Neural cell (in vitro differentiated cells): ENCODE results near the gene MSX2. TPM values are rescaled to one million over a fixed set of nuclear protein-coding genes. Genes with fewer than 3 reads are reported as not detected.
A peak's percentile ranks its signal among the peaks of the same experiment; 100 is the strongest.

Experiments used
- H2AFZ ChIP-seq: fragments of 200-600, 300-800 bp; sonication (generic), shearing (Covaris generic); 2 replicates; pipeline ENCODE4 v1.6.0; 2014; ENCODE audit warnings: low read depth, mild to moderate bottlenecking, antibody characterized with exemption, low read length, moderate library complexity
- H3F3A ChIP-seq: fragments of 200-600 bp; shearing (Covaris generic); 2 replicates; pipeline ENCODE4 v1.6.1; 2016; ENCODE audit warnings: mild to moderate bottlenecking, moderate library complexity, mixed read lengths, antibody characterized with exemption, low read length; ENCODE audit not compliant: insufficient read depth, poor library complexity, severe bottlenecking
- H3K27ac ChIP-seq: fragments of 200-600, 300-800 bp; sonication (generic), shearing (Covaris generic); 2 replicates; pipeline ENCODE4 v1.5.1; 2014; ENCODE audit warnings: mild to moderate bottlenecking, low read length, moderate library complexity
- H3K27me3 ChIP-seq: fragments of 300-800, 200-600 bp; sonication (generic), shearing (Covaris generic); 2 replicates; pipeline ENCODE4 v1.6.0; 2014; ENCODE audit warnings: mild to moderate bottlenecking, low read depth, low read length, moderate library complexity; ENCODE audit not compliant: insufficient read depth
- H3K36me3 ChIP-seq: fragments of 300-800, 200-600 bp; sonication (generic), shearing (Covaris generic); 2 replicates; pipeline ENCODE4 v1.5.1; 2014; ENCODE audit warnings: mild to moderate bottlenecking, antibody characterized with exemption, low read length, moderate library complexity; ENCODE audit not compliant: insufficient read depth
- H3K4me2 ChIP-seq: fragments of 300-800, 200-600 bp; sonication (generic), shearing (Covaris generic); 2 replicates; pipeline ENCODE4 v1.6.0; 2014; ENCODE audit warnings: mild to moderate bottlenecking, low read length
- H3K4me3 ChIP-seq: fragments of 300-800, 200-600 bp; sonication (generic), shearing (Covaris generic); 2 replicates; pipeline ENCODE4 v1.5.1; 2014; ENCODE audit warnings: mild to moderate bottlenecking, low read length, moderate library complexity
- H3K79me2 ChIP-seq: fragments of 200-600 bp; shearing (Covaris generic); replicated peaks from 2 replicates; pipeline ENCODE4 v1.6.0; 2014; ENCODE audit warnings: mild to moderate bottlenecking, low read length, moderate library complexity; ENCODE audit not compliant: insufficient read depth
- H3K9ac ChIP-seq: fragments of 300-800, 200-600 bp; sonication (generic), shearing (Covaris generic); 2 replicates; pipeline ENCODE4 v1.6.1; 2016; ENCODE audit warnings: mild to moderate bottlenecking, low read length, mixed read lengths
- H3K9me2 ChIP-seq: fragments of 200-600 bp; shearing (Covaris generic); 2 replicates; pipeline ENCODE4 v1.6.1; 2016; ENCODE audit warnings: mild to moderate bottlenecking, low read length, mixed read lengths; ENCODE audit not compliant: insufficient read depth
- H3K9me3 ChIP-seq: fragments of 200-600, 300-800 bp; sonication (generic), shearing (Covaris generic); 2 replicates; pipeline ENCODE4 v1.6.1; 2016; ENCODE audit warnings: mild to moderate bottlenecking, mixed run types, low read length, moderate library complexity, mixed read lengths
- H4K20me1 ChIP-seq: fragments of 200-600 bp; shearing (Covaris generic); 2 replicates; pipeline ENCODE4 v1.6.1; 2016; ENCODE audit warnings: mild to moderate bottlenecking, mixed run types; ENCODE audit not compliant: insufficient read depth
- EP300 ChIP-seq: fragments of 450-650 bp; conservative IDR thresholded peaks from 2 replicates; pipeline ENCODE4 v1.6.1; 2014; ENCODE audit warnings: antibody characterized with exemption, mild to moderate bottlenecking, moderate library complexity; ENCODE audit not compliant: poor library complexity, severe bottlenecking
- EZH2 ChIP-seq: fragments of 200-600, 300-800 bp; shearing (Covaris generic), sonication (generic); IDR thresholded peaks from 2 replicates; pipeline ENCODE4 v1.6.1; 2014; ENCODE audit warnings: antibody characterized with exemption, low read length, borderline replicate concordance, mild to moderate bottlenecking; ENCODE audit not compliant: insufficient read depth, poor library complexity, severe bottlenecking
- MXI1 ChIP-seq: fragments of 450-650 bp; conservative IDR thresholded peaks from 2 replicates; pipeline ENCODE4 v1.6.1; 2014; ENCODE audit warnings: antibody characterized with exemption, mild to moderate bottlenecking; ENCODE audit not compliant: poor library complexity, severe bottlenecking
- POLR2AphosphoS5 ChIP-seq: IDR thresholded peaks from 2 replicates; pipeline ENCODE4 v1.6.1; 2012
- RAD21 ChIP-seq: fragments of 450-650 bp; conservative IDR thresholded peaks from 2 replicates; pipeline ENCODE4 v1.6.1; 2014; ENCODE audit warnings: antibody characterized with exemption, mild to moderate bottlenecking, moderate library complexity
- SMC3 ChIP-seq: fragments of 450-650 bp; conservative IDR thresholded peaks from 2 replicates; pipeline ENCODE4 v1.6.1; 2014; ENCODE audit warnings: antibody characterized with exemption, mild to moderate bottlenecking, moderate library complexity; ENCODE audit not compliant: poor library complexity
- TAF1 ChIP-seq: IDR thresholded peaks from 2 replicates; pipeline ENCODE4 v1.6.1; 2012; ENCODE audit warnings: low read depth
- polyA plus RNA-seq: library from polyadenylated mRNA; depleted of rRNA; stranded (reverse); fragments of >200 nt; gene quantifications from 2 replicates; pipeline ENCODE4 v1.2.3, GENCODE V29; 2014
- TF ChIP-seq, protein P1 (sequence below): fragments of 450-650 bp; IDR thresholded peaks from 2 replicates; pipeline ENCODE4 v1.5.1; 2014; ENCODE audit warnings: antibody characterized with exemption, mild to moderate bottlenecking, moderate library complexity; ENCODE audit not compliant: poor library complexity, severe bottlenecking
- TF ChIP-seq, protein P2 (sequence below): IDR thresholded peaks from 2 replicates; pipeline ENCODE4 v1.6.1; 2012; ENCODE audit warnings: borderline replicate concordance

Gene MSX2
- polyA plus RNA-seq, 1 donor from 2014 or later, result not detected

DNA sequence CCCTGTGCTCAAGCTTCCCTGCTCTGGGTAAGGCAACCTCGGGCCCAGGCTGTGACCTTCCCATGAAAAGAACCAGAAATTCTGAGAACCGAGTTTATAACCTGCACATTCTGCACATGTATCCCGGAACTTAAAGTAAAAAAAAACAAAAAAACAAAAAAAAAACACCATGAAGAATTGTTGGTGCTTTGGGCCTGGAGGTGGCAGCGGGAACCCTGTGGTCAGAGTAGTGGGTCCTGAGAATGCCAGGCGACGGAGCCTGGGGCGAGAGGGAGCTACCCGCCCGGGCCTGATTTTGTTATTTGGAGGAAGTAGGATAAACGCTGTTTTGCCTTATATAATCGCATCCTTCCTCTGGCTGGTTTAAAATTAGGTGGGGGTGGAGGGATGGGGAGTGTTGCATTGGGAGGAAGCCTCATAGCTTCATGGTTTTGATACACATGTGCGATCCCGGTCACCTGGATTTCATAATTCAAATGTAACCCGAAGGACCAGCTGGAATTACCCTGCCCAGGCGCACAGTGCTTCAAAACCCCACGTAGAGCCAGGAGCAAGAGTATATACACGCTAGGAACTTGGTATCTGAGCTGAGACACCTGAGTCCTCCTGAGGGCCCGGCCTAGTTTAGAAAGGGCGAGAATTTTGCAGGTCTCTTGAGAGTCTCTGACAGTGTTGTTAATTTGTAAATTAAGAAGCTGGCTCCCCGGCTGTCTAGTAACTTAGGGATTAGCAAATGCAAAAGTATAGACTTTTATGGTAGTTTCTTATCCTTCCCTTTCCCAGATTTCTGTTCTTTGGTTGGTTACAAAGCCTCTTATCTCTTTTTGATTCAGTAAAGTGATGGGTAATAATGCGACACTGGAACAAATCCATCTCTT is 2.8 kb downstream of the MSX2 start:
- Histone ChIP-seq H3K9me2 (no peaks in the 10 kb centered on the region), H3K9ac (no peak overlapping the region), H4K20me1 (no peaks in the 10 kb centered on the region), H3K9me3 (no peaks in the 10 kb centered on the region), H3K36me3 (no peaks in the 10 kb centered on the region), H2AFZ (no peak overlapping the region), H3F3A (no peaks in the 10 kb centered on the region), H3K4me2 (no peak overlapping the region), H3K4me3 (no peak overlapping the region), H3K27ac (no peak overlapping the region), H3K27me3 (peaks cover 100% of the 10 kb centered on the region), H3K79me2 (no peaks in the 10 kb centered on the region)
- TF ChIP-seq EZH2 (peak; percentile 52), TAF1 (no peak)
- TF ChIP-seq, protein P1, sequence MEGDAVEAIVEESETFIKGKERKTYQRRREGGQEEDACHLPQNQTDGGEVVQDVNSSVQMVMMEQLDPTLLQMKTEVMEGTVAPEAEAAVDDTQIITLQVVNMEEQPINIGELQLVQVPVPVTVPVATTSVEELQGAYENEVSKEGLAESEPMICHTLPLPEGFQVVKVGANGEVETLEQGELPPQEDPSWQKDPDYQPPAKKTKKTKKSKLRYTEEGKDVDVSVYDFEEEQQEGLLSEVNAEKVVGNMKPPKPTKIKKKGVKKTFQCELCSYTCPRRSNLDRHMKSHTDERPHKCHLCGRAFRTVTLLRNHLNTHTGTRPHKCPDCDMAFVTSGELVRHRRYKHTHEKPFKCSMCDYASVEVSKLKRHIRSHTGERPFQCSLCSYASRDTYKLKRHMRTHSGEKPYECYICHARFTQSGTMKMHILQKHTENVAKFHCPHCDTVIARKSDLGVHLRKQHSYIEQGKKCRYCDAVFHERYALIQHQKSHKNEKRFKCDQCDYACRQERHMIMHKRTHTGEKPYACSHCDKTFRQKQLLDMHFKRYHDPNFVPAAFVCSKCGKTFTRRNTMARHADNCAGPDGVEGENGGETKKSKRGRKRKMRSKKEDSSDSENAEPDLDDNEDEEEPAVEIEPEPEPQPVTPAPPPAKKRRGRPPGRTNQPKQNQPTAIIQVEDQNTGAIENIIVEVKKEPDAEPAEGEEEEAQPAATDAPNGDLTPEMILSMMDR, result no peak

DNA sequence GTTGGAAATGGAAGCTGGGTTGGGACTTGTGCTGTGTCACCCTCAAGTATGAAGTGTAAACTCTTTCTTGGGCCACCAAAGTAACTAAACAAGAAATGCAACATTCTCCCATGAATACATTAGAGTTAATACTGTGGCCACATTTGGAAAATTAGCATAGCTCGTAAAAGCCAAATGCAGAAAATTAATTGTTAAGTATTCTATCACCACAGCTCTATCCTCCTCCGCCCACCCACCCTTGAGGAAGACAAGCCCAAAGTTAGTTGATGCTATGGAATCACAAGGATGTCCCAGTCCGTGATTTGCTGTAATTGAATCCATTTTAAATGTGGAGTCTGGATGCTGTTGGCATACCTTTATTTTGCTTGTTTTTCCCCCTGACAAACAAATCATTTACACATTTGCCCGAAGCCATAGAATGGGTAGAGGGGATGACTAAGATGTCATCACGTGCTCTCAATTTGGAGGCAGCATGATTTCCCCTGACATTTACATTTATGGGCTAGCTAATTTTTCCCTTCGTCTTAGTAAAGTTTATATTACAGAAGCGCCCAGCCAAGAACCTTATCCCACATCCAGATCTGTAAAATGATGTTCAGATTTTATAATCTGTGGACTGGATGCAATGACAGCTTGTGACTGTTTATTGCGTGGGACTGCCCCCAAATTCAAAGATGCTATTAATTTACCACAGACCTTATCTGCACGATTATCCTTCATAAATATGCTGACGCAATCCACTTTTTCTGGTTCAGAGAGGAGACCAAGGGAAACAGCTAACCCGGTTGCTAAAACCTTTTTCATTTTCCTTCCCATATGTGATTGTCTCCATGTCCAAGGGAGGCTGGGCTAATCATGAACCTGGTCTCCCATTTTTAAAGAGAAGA is 3.7 kb downstream of the MSX2 start:
- peaks cover 100% of the 10 kb centered on the region for H3K27me3 ChIP-seq
- no peak overlapping the region for H3K9ac ChIP-seq
- no peaks in the 10 kb centered on the region for H3F3A ChIP-seq
- TF ChIP-seq POLR2AphosphoS5 (no peak), TAF1 (no peak), EZH2 (no peak), MXI1 (no peak), RAD21 (no peak), SMC3 (no peak), EP300 (no peak)
- TF ChIP-seq, protein P2, sequence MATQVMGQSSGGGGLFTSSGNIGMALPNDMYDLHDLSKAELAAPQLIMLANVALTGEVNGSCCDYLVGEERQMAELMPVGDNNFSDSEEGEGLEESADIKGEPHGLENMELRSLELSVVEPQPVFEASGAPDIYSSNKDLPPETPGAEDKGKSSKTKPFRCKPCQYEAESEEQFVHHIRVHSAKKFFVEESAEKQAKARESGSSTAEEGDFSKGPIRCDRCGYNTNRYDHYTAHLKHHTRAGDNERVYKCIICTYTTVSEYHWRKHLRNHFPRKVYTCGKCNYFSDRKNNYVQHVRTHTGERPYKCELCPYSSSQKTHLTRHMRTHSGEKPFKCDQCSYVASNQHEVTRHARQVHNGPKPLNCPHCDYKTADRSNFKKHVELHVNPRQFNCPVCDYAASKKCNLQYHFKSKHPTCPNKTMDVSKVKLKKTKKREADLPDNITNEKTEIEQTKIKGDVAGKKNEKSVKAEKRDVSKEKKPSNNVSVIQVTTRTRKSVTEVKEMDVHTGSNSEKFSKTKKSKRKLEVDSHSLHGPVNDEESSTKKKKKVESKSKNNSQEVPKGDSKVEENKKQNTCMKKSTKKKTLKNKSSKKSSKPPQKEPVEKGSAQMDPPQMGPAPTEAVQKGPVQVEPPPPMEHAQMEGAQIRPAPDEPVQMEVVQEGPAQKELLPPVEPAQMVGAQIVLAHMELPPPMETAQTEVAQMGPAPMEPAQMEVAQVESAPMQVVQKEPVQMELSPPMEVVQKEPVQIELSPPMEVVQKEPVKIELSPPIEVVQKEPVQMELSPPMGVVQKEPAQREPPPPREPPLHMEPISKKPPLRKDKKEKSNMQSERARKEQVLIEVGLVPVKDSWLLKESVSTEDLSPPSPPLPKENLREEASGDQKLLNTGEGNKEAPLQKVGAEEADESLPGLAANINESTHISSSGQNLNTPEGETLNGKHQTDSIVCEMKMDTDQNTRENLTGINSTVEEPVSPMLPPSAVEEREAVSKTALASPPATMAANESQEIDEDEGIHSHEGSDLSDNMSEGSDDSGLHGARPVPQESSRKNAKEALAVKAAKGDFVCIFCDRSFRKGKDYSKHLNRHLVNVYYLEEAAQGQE, result no peak
- TF ChIP-seq, protein P1, result no peak
- H3K9me2 ChIP-seq, result no peaks in the 10 kb centered on the region
- no peaks in the 10 kb centered on the region for H3K9me3 ChIP-seq
- H4K20me1 ChIP-seq, result no peaks in the 10 kb centered on the region
- H3K36me3 ChIP-seq, result no peaks in the 10 kb centered on the region
- H3K27ac ChIP-seq, result no peak overlapping the region
- no peak overlapping the region for H2AFZ ChIP-seq
- no peaks in the 10 kb centered on the region for H3K79me2 ChIP-seq
- no peak overlapping the region for H3K4me2 ChIP-seq
- H3K4me3 ChIP-seq, result no peak overlapping the region
